B cell (primary cell): ENCODE measurements around the gene ST8SIA6. TPM values are rescaled to one million over a fixed set of nuclear protein-coding genes. Genes with fewer than 3 reads are reported as not detected.

Experiments used
- ATAC-seq: fragments of 200-7000 bp; cut with Tn5 transposase; one replicate; pipeline ENCODE4 v1.10.0; 2021; ENCODE audit warnings: low read depth, mild to moderate bottlenecking, moderate number of reproducible peaks, moderate library complexity
- CTCF ChIA-PET: fragments of 350-600 bp; sonication (Branson Sonifier 250); formaldehyde crosslinking; loops from one replicate; lab custom pipeline; 2021; ENCODE audit warnings: antibody characterized with exemption, inconsistent platforms; lab: Charles Lee
- POLR2A ChIA-PET: fragments of 350-600 bp; sonication (Branson Sonifier 250); formaldehyde crosslinking; loops from one replicate; lab custom pipeline; 2021; ENCODE audit warnings: antibody characterized with exemption; lab: Charles Lee
- DNase-seq: peaks from one replicate; pipeline ENCODE4 v3.0.0; 2013
- H2AFZ ChIP-seq: 2 replicates; pipeline ENCODE4 v1.6.1; 2012; ENCODE audit warnings: mild to moderate bottlenecking, low read depth, low read length; ENCODE audit not compliant: insufficient read depth, poor library complexity, severe bottlenecking
- H3K27ac ChIP-seq, 2 donors: 1 replicate in 1 of 2; 2 replicates in 1 of 2; pipeline ENCODE4 v1.5.1; 2012 to 2013; ENCODE audit warnings: low read length in 2 of 2, mild to moderate bottlenecking in 2 of 2, moderate library complexity in 1 of 2
- H3K27me3 ChIP-seq, 4 experiments: fragments of 200-600 bp in 1 of 4; sonication (generic) in 1 of 4; replicated peaks in 1 of 4; 1 replicate in 2 of 4; 2 replicates in 2 of 4; pipeline versions ENCODE4 v1.6.1 to v1.7.0; 2013 to 2016; ENCODE audit warnings: low read length in 3 of 4, mild to moderate bottlenecking in 2 of 4, mixed read lengths in 1 of 4, moderate library complexity in 1 of 4; ENCODE audit not compliant: insufficient read depth in 4 of 4, control insufficient read depth in 3 of 4; ENCODE audit errors: control extremely low read depth in 1 of 4
- H3K36me3 ChIP-seq, 2 experiments: replicated peaks in 1 of 2; 1 replicate in 1 of 2; 2 replicates in 1 of 2; pipeline versions ENCODE4 v1.6.1 to v1.7.1; 2013; ENCODE audit warnings: low read length in 1 of 2; ENCODE audit not compliant: insufficient read depth in 2 of 2, control insufficient read depth in 1 of 2; ENCODE audit errors: control extremely low read depth in 1 of 2, extremely low read depth in 1 of 2
- H3K4me1 ChIP-seq, 2 donors: fragments of 200-600 bp in 1 of 2; sonication (generic) in 1 of 2; 1 replicate in 1 of 2; 2 replicates in 1 of 2; pipeline versions ENCODE4 v1.5.1 to v1.6.1; 2013 to 2017; ENCODE audit warnings: low read length in 2 of 2; ENCODE audit not compliant: control insufficient read depth in 2 of 2, insufficient read depth in 2 of 2
- H3K4me2 ChIP-seq: replicated peaks from 2 replicates; pipeline ENCODE3; 2012; ENCODE audit warnings: mild to moderate bottlenecking, low read depth, low read length; ENCODE audit not compliant: poor library complexity, severe bottlenecking
- H3K4me3 ChIP-seq, 5 experiments: fragments of 200-600 bp in 1 of 5; sonication (generic) in 1 of 5; 1 replicate in 3 of 5; 2 replicates in 2 of 5; pipeline versions ENCODE4 v1.5.1 to v1.7.0; 2011 to 2016; ENCODE audit warnings: low read length in 4 of 5, mild to moderate bottlenecking in 4 of 5, low read depth in 2 of 5, control low read depth in 1 of 5, moderate library complexity in 1 of 5; ENCODE audit not compliant: insufficient read depth in 1 of 5; ENCODE audit errors: control extremely low read depth in 1 of 5, extremely low read depth in 1 of 5
- H3K79me2 ChIP-seq: fragments of 200-600 bp; sonication (generic); one replicate; pipeline ENCODE4 v1.6.0; 2016; ENCODE audit warnings: low read length; ENCODE audit not compliant: control insufficient read depth, insufficient read depth
- H3K9ac ChIP-seq: fragments of 200-600 bp; sonication (generic); 2 replicates; pipeline ENCODE4 v1.6.1; 2017; ENCODE audit warnings: mild to moderate bottlenecking, low read length, moderate library complexity
- H3K9me3 ChIP-seq, 3 donors: one replicate each; pipeline versions ENCODE4 v1.6.1 to v1.7.1; 2013; ENCODE audit warnings: low read length in 2 of 3; ENCODE audit not compliant: control insufficient read depth in 2 of 3, insufficient read depth in 1 of 3; ENCODE audit errors: control extremely low read depth in 1 of 3
- H4K20me1 ChIP-seq: 2 replicates; pipeline ENCODE4 v1.6.0; 2012; ENCODE audit warnings: mild to moderate bottlenecking, low read length; ENCODE audit not compliant: insufficient read depth, control insufficient read depth, poor library complexity, severe bottlenecking
- H3K27ac Mint-ChIP-seq: one replicate; pipeline ENCODE4 v1.8.0; 2021; ENCODE audit warnings: mixed read lengths
- H3K27me3 Mint-ChIP-seq: one replicate; pipeline ENCODE4 v1.8.0; 2021; ENCODE audit warnings: mixed read lengths
- H3K4me1 Mint-ChIP-seq: one replicate; pipeline ENCODE4 v1.8.0; 2021; ENCODE audit warnings: mixed read lengths
- H3K4me3 Mint-ChIP-seq: one replicate; pipeline ENCODE4 v1.8.0; 2021; ENCODE audit warnings: mixed read lengths
- H3K9me3 Mint-ChIP-seq: one replicate; pipeline ENCODE4 v1.8.0; 2022; ENCODE audit warnings: mixed read lengths; ENCODE audit not compliant: insufficient read depth
- EZH2 ChIP-seq: IDR thresholded peaks from 2 replicates; pipeline ENCODE4 v1.6.1; 2012; ENCODE audit warnings: borderline replicate concordance, low read depth, mild to moderate bottlenecking, moderate library complexity, low read length; ENCODE audit not compliant: insufficient read depth, poor library complexity, severe bottlenecking
- WGBS: methylation state at CpG from one replicate; pipeline ENCODE4 v1.1.5; 2013; ENCODE audit warnings: missing lambda C conversion rate; ENCODE audit not compliant: insufficient coverage; 5-methylcytosine and 5-hydroxymethylcytosine counted together
- intact Hi-C: fragments of 100-400 bp; cut with micrococcal nuclease; formaldehyde crosslinking; loops from one replicate; pipeline ENCODE4 v1.10.0; 2022
- polyA plus RNA-seq: library from polyadenylated mRNA; depleted of rRNA; stranded (reverse); fragments of >200 nt; gene quantifications from 2 replicates; pipeline ENCODE4 v1.2.3, GENCODE V29; 2012
- total RNA-seq, 2 donors: library from RNA; stranded (reverse); fragments of 120-200 nt in 1 of 2; gene quantifications; 1 replicate in 1 of 2; 2 replicates in 1 of 2; pipeline versions ENCODE4 v1.2.3 to v1.2.4, GENCODE V29; 2013 to 2022
- TF ChIP-seq, protein P1 (sequence below): fragments of 200-600 bp; IDR thresholded peaks from one replicate; pipeline ENCODE4 v1.8.0; 2022; ENCODE audit warnings: antibody characterized with exemption, mild to moderate bottlenecking

The ST8SIA6 gene
- total and polyA plus RNA-seq, 2 donors (not counting 1 experiment from before 2014, with no cell fraction given) = 0.04 TPM; not detected in 1

GRCh38 chr10:17418249-17418648 lies 36.1 kb downstream of the ST8SIA6 start:
- no peak overlapping the region for H2AFZ ChIP-seq
- WGBS = no CpG with 5 or more reads among the region's 2 CpGs
- peaks cover 0 to 2% (median 0%) of the 10 kb centered on the region in 4 experiments for H3K27me3 ChIP-seq
- no peaks in the 10 kb centered on the region for H3K4me1 ChIP-seq
- H3K27ac ChIP-seq = no peak overlapping the region
- TF ChIP-seq, protein P1, sequence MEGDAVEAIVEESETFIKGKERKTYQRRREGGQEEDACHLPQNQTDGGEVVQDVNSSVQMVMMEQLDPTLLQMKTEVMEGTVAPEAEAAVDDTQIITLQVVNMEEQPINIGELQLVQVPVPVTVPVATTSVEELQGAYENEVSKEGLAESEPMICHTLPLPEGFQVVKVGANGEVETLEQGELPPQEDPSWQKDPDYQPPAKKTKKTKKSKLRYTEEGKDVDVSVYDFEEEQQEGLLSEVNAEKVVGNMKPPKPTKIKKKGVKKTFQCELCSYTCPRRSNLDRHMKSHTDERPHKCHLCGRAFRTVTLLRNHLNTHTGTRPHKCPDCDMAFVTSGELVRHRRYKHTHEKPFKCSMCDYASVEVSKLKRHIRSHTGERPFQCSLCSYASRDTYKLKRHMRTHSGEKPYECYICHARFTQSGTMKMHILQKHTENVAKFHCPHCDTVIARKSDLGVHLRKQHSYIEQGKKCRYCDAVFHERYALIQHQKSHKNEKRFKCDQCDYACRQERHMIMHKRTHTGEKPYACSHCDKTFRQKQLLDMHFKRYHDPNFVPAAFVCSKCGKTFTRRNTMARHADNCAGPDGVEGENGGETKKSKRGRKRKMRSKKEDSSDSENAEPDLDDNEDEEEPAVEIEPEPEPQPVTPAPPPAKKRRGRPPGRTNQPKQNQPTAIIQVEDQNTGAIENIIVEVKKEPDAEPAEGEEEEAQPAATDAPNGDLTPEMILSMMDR = no peak
- no peak for TF ChIP-seq EZH2
- no peaks in the 10 kb centered on the region for H3K79me2 ChIP-seq
- ChIA-PET POLR2A (no interaction called here), CTCF (no interaction called here)
- no peaks in the 10 kb centered on the region for H3K9me3 ChIP-seq
- H3K4me1 Mint-ChIP-seq = no peaks in the 10 kb centered on the region
- no peak overlapping the region for H3K9ac ChIP-seq
- H3K36me3 ChIP-seq = no peaks in the 10 kb centered on the region
- peaks cover 14% of the 10 kb centered on the region for H3K27me3 Mint-ChIP-seq
- no peaks in the 10 kb centered on the region for H4K20me1 ChIP-seq
- no peak overlapping the region for H3K27ac Mint-ChIP-seq
- H3K9me3 Mint-ChIP-seq = no peaks in the 10 kb centered on the region
- no peak overlapping the region for H3K4me2 ChIP-seq
- ATAC-seq (no peak), DNase-seq (no peak)
- intact Hi-C loops = no loop called here
- H3K4me3 Mint-ChIP-seq = no peak overlapping the region
- H3K4me3 ChIP-seq = no peak overlapping the region

- DNase-seq (no peak), ATAC-seq (no peak)
- Histone ChIP-seq H3K79me2 (no peaks in the 10 kb centered on the region), H3K4me2 (no peak overlapping the region), H3K27ac (no peak overlapping the region), H3K4me3 (no peak overlapping the region), H4K20me1 (no peaks in the 10 kb centered on the region), H2AFZ (no peak overlapping the region), H3K27me3 (peaks cover 0 to 2% (median 0%) of the 10 kb centered on the region in 4 experiments), H3K4me1 (no peaks in the 10 kb centered on the region), H3K9ac (no peak overlapping the region), H3K9me3 (no peaks in the 10 kb centered on the region), H3K36me3 (no peaks in the 10 kb centered on the region)
- H3K27ac Mint-ChIP-seq = no peak overlapping the region
- ChIA-PET POLR2A (no interaction called here), CTCF (no interaction called here)
- intact Hi-C loops = no loop called here
- H3K9me3 Mint-ChIP-seq = no peaks in the 10 kb centered on the region
- TF ChIP-seq EZH2 = no peak
- TF ChIP-seq, protein P1 = no peak
- WGBS = 94% methylated on average over 7 of the region's 8 CpGs
- H3K27me3 Mint-ChIP-seq = peaks cover 14% of the 10 kb centered on the region
- H3K4me1 Mint-ChIP-seq = no peaks in the 10 kb centered on the region
- no peak overlapping the region for H3K4me3 Mint-ChIP-seq
These were observed 37.8 kb downstream of the ST8SIA6 start for GRCh38 chr10:17416442-17417211.
